HG02678 (cell line): ENCODE measurements around the gene PTPRM.

Experiments used
- ATAC-seq: cut with Tn5 transposase; IDR thresholded peaks from one replicate; pipeline ENCODE4 v1.9.1; 2021; ENCODE audit warnings: mild to moderate bottlenecking, moderate library complexity; ENCODE audit not compliant: unreplicated experiment

PTPRM gene

GRCh38 chr18:7567474-7568425 lies 634 bp downstream of the PTPRM start:
- ATAC-seq = peak; percentile 9

GRCh38 chr18:7568426-7568825 lies 1.3 kb downstream of the PTPRM start:
- no peak for ATAC-seq

GRCh38 chr18:7571626-7572025 lies 4.5 kb downstream of the PTPRM start:
- no peak for ATAC-seq

DNA sequence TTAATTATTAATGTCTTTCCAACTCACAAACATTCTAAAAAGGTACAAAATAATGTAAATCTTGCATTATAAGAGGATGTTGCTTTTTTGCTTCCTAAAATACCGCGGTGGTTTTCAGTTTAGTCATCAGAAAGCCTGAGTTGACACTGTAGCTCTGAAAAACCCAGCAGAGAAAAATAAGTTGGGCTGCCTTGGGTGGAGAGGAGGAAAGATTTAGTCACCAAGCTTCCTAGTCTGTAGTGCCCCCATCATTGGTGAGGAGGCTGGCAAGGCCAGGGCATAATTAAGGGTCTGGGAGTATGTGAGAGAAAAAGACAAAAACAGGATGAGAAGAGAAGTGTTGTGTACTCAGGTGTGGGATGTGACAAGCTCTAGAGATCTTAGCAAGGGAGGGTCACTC lies 5.7 kb downstream of the PTPRM start:
- ATAC-seq = no peak

DNA sequence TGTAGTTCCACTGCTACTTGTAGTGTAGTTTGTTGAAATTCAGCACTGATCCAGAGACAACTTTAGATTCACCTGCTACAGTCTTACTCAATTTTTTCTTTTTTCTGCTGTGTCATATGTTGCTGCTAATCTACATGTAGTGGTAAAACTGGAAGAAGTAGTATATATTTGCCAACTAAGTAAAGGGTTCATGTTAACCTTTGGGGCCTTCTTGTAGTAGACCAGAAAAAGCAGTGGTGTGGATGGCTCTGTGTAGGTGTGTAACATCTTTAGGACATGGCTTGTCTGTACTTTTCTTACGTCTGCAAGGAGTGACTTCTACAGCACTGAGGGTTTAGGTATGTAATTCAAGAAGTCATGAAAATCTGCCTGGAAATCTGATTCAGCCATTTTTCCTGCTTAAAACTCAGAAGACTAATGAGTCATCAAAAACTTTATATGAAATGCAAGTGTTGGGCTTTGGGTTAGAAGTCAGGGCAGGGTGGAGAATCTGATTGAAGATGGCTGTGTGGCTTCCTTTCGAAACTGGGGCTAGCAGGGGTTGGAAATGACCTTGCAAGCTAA lies 8.4 kb downstream of the PTPRM start:
- no peak for ATAC-seq

- ATAC-seq = no peak
Measured at GRCh38 chr18:7576077-7576476, 9.0 kb downstream of the PTPRM start.

GRCh38 chr18:7576685-7577084 lies 9.6 kb downstream of the PTPRM start:
- ATAC-seq = no peak

- ATAC-seq = no peak
Measured at GRCh38 chr18:7577706-7578105, 10.6 kb downstream of the PTPRM start.

- ATAC-seq = no peak
Measured at GRCh38 chr18:7579176-7579917, 12.2 kb downstream of the PTPRM start.

- no peak for ATAC-seq
Measured at GRCh38 chr18:7579918-7580542, 12.9 kb downstream of the PTPRM start.

GRCh38 chr18:7584646-7585275 lies 17.6 kb downstream of the PTPRM start:
- ATAC-seq = no peak

DNA sequence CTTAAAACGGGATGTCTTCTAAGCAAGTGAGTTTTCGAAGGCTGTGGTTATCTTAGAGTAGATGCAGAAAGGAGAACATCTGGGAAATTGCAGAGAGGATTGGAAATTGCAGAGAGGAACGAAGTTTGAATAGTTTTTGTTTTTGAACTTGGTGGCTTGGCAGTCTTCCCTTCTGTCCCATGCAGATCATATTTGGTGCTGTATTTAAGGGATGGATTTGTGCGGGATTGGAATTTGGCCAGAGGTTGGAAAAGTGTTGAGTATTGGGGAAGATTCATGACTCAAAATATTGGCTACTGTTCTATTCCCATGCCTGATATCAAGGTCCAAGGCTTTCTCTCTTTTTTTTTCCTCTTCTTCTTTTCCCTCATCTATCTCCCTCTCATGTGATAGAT lies 18.2 kb downstream of the PTPRM start:
- ATAC-seq = no peak

DNA sequence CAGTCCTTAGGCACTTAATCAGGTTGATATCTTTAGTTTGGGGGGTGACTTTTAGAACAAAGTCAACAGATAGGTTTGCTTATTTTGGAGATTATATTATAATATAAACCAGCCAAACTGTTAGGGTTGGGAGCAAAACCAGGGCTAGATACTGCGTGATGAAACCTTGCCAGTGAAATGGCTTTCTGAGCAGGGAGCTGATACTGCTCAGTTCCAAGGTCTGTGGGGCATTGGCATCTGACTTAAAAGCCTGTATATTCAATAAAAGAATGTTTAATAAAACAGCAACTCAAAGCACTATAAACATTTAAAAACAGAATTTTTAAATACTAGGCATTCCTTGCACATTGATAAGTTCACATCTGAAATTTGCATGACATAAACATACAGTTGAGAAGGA lies 19.3 kb downstream of the PTPRM start:
- ATAC-seq = no peak

- ATAC-seq = no peak
Measured at GRCh38 chr18:7590826-7591560, 23.9 kb downstream of the PTPRM start.

DNA sequence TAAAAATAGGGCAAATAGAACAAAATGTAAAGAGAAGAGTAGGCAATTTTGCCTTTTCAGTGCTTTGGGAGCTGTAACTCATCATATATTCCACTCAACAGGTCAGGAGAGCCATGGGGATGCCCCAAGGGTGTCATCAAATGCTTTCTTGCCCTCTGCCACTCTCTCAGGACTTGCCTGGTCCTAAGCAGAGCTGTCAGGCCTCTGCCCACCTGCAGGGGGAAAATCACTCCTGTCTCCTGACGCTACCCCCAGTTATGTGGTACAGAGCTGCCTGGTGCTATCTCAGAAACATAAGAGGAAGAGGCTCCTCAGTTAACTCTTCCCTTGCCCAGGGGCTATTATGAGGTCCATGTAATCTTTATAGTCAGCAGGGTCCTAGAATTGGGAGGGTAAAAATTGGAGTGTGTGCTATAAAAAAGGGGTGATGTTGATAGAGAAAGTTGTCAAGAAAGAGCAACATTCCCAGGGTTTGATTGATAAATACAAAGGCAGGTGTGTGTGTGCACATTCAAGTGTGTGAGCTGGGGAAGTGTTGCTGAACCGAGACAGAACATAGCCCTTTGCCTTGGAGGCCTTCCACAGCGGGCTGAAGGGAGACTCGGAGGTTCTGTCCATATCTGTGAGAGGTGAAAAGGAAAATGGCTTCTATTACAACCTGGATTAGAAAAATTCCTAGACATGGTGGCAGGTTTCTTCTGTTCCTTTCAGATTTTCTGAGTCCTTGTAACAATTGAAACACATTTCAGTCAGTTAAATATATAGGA lies 25.4 kb downstream of the PTPRM start:
- no peak for ATAC-seq

GRCh38 chr18:7593218-7593819 lies 26.2 kb downstream of the PTPRM start:
- ATAC-seq = no peak

DNA sequence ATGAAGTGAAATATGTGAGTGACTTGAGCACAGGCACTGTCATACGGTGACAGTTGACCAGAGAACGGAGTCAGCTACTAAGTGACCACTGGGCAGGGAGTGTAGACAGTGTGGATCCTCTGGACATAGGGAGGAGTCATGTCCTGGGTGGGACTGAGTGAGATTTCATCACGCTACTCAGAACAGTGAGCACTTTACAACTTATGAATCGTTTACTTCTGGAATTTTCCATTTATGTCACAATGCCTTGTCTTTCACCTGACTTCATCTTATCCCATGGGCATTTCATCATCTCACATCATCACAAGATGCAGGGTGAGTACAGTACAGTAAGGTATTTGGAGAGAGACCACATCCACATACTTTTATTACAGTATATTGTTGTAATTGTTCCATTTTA lies 29.0 kb downstream of the PTPRM start:
- ATAC-seq = no peak

DNA sequence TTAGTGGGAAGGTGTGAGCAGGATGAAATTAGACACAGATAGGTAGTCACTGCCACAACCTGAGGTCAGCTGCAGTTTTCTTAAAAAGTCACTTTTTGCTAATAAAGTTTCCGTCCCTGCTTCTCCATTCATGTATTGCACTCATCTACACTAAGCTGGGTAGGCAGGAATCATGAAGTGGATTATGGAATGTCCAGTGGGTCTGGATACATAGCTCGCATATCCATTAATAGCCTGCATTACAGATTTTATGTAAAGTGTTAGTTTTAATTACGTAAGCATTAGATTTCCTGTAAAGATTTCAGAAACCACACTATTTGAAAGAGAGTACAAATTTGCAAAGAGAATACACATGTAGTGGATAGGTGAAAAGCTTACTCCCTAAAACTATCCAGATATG lies 30.4 kb downstream of the PTPRM start:
- ATAC-seq = no peak
